H1 (cell line): ENCODE data around the gene LGALS1. TPM values are rescaled to one million over a fixed set of nuclear protein-coding genes. Genes with fewer than 3 reads are reported as not detected.

Experiments used
- CBX8 ChIP-seq: fragments of 300-800, 300-1000 bp; sonication (generic); IDR thresholded peaks from 2 replicates; pipeline ENCODE4 v1.7.1; 2016; ENCODE audit warnings: low read depth, low read length, borderline replicate concordance
- CHD7 ChIP-seq: fragments of 300-600 bp; sonication (generic); IDR thresholded peaks from 2 replicates; pipeline ENCODE4 v1.7.1; 2012; ENCODE audit warnings: low read length, moderate library complexity, mild to moderate bottlenecking, inconsistent platforms; ENCODE audit not compliant: insufficient replicate concordance
- CTBP2 ChIP-seq: IDR thresholded peaks from 2 replicates; pipeline ENCODE4 v1.7.0; 2011; ENCODE audit warnings: borderline replicate concordance, mild to moderate bottlenecking, moderate library complexity, mixed read lengths, low read length; ENCODE audit not compliant: insufficient read depth, insufficient read length
- EZH2 ChIP-seq: fragments of 200-600 bp; sonication (generic); IDR thresholded peaks from 2 replicates; pipeline ENCODE4 v1.7.1; 2012; ENCODE audit warnings: low read depth, mild to moderate bottlenecking, moderate library complexity, low read length, inconsistent platforms; ENCODE audit not compliant: severe bottlenecking
- SAP30 ChIP-seq: fragments of 300-600 bp; sonication (generic); IDR thresholded peaks from 2 replicates; pipeline ENCODE4 v1.7.1; 2012; ENCODE audit warnings: low read length, moderate library complexity, mild to moderate bottlenecking, inconsistent platforms; ENCODE audit not compliant: insufficient read depth, insufficient replicate concordance
- SIRT6 ChIP-seq: IDR thresholded peaks from one replicate; pipeline ENCODE4 v1.7.1; 2012; ENCODE audit warnings: low read length, inconsistent platforms
- SP1 ChIP-seq: IDR thresholded peaks from 2 replicates; pipeline ENCODE4 v1.6.1; 2011; ENCODE audit warnings: low read depth, low read length
- TAF7 ChIP-seq: optimal IDR thresholded peaks from 2 replicates; pipeline ENCODE3; 2011; ENCODE audit warnings: low read depth, mild to moderate bottlenecking, inconsistent platforms, low read length, moderate library complexity, borderline replicate concordance
- polyA plus RNA-seq, 7 experiments: library from polyadenylated mRNA; depleted of rRNA in 3 of 7; stranded (reverse) in 5 of 7; unstranded in 2 of 7; fragments of >200 nt in 5 of 7; fragments of 200-250 nt in 2 of 7; gene quantifications; 1 replicate in 5 of 7; 2 replicates in 1 of 7; 4 replicates in 1 of 7; pipeline versions ENCODE4 v1.2.1 to v1.2.3, GENCODE V29; 2011 to 2013; ENCODE audit warnings: missing spikeins in 2 of 7, mixed read lengths in 2 of 7
- total RNA-seq: library from RNA; stranded (reverse); fragmentation: NEBNext Ultra II Directional; extraction: Animal tissue kit (Norgen Biotek cat#: 25700); gene quantifications from 2 replicates; pipeline ENCODE4 v1.2.1, GENCODE V29; 2021

Gene LGALS1
- total and polyA plus RNA-seq, 2 of the 8 experiments (the other 6 are each of a cell fraction or from before 2014, with no cell fraction given): 12.0 to 92.4 TPM

DNA sequence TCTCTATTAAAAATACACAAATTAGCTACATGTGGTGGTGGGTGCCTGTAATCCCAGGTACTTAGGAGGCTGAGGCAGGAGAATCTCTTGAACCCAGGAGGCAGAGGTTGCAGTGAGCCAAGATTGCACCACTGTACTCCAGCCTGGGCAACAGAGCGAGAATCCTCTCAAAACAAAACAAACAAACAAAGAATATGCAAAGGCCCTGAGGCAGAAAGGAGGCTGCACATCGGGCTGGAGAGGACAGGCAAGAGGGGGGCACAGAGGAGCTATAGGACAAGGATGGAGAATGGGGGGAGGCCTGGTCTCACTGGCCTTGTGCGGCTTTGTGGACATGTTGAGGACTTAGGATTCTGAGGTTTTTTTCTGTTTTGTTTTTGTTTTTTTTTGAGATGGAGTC is 29.8 kb downstream of the LGALS1 start (continued):
- TF ChIP-seq CHD7 (no peak), EZH2 (no peak), TAF7 (no peak), SP1 (no peak), CBX8 (no peak), SAP30 (no peak), SIRT6 (no peak), CTBP2 (no peak)
- TF ChIP-seq, all 59 proteins: peak for 0
